Endothelial cell of umbilical vein (primary cell): ENCODE measurements around the gene OXTR. TPM values are rescaled to one million over a fixed set of nuclear protein-coding genes. Genes with fewer than 3 reads are reported as not detected.

ENCODE experiments used
- BruUV-seq: library from RNA; stranded (reverse); fragments of 400-500 nt; replicated peaks from 2 replicates; lab custom pipeline; 2021; lab: Mats Ljungman, UMichigan
- CTCF ChIA-PET: fragments of 300-600, 350-600 bp; sonication (Branson Sonifier 250); formaldehyde crosslinking; loops from one replicate; lab custom pipeline; 2021; ENCODE audit warnings: antibody characterized with exemption, inconsistent platforms; lab: Charles Lee
- POLR2A ChIA-PET: fragments of 300-600, 350-600 bp; sonication (Branson Sonifier 250); formaldehyde crosslinking; loops from one replicate; lab custom pipeline; 2021; ENCODE audit warnings: antibody characterized with exemption, inconsistent platforms; lab: Charles Lee
- DNase-seq: peaks from one replicate; pipeline ENCODE4 v3.0.0-alpha.2; 2011; ENCODE audit warnings: low read depth, low spot score
- FAIRE-seq: peaks from 2 replicates; lab custom pipeline; 2011; peaks lifted over from hg19 to GRCh38; lab: Jason Lieb, UNC
- H2AFZ ChIP-seq: 2 replicates; pipeline ENCODE4 v1.6.0; 2012; ENCODE audit warnings: low read depth, low read length, control low read depth, inconsistent platforms
- H3K27ac ChIP-seq: 2 replicates; pipeline ENCODE4 v1.5.1; 2011; ENCODE audit warnings: low read depth, mild to moderate bottlenecking, control low read depth, low read length, moderate library complexity; ENCODE audit not compliant: insufficient read depth
- H3K27me3 ChIP-seq, 2 experiments: 2 replicates each; pipeline versions ENCODE4 v1.6.0 to v1.6.1; 2011; ENCODE audit warnings: low read length in 2 of 2, mixed read lengths in 1 of 2; ENCODE audit not compliant: control insufficient read depth in 2 of 2, insufficient read depth in 2 of 2
- H3K36me3 ChIP-seq, 2 experiments: 2 replicates in 1 of 2; 3 replicates in 1 of 2; pipeline ENCODE4 v1.5.1; 2011; ENCODE audit warnings: low read length in 2 of 2, mild to moderate bottlenecking in 1 of 2, moderate library complexity in 1 of 2; ENCODE audit not compliant: control insufficient read depth in 2 of 2, insufficient read depth in 2 of 2; ENCODE audit errors: extremely low read depth in 1 of 2
- H3K4me1 ChIP-seq: 3 replicates; pipeline ENCODE4 v1.5.1; 2011; ENCODE audit warnings: mild to moderate bottlenecking, low read length; ENCODE audit not compliant: control insufficient read depth, insufficient read depth; ENCODE audit errors: extremely low read depth
- H3K4me2 ChIP-seq: 2 replicates; pipeline ENCODE4 v1.6.1; 2011; ENCODE audit warnings: low read length, control low read depth, mixed read lengths; ENCODE audit not compliant: insufficient read depth
- H3K4me3 ChIP-seq, 3 experiments: fragments of 200-600 bp in 1 of 3; sonication (generic), shearing (Covaris generic) in 1 of 3; replicated peaks in 1 of 3; 2 replicates each; pipeline ENCODE4 v1.5.1; 2011 to 2016; ENCODE audit warnings: control low read depth in 3 of 3, low read length in 3 of 3, mild to moderate bottlenecking in 2 of 3, inconsistent platforms in 1 of 3, low read depth in 1 of 3, moderate library complexity in 1 of 3; ENCODE audit not compliant: insufficient read depth in 1 of 3
- H3K79me2 ChIP-seq: 2 replicates; pipeline ENCODE4 v1.6.0; 2012; ENCODE audit warnings: low read length, inconsistent platforms; ENCODE audit not compliant: control insufficient read depth, insufficient read depth
- H3K9ac ChIP-seq: replicated peaks from 2 replicates; pipeline ENCODE3; 2011; ENCODE audit warnings: low read length, control low read depth; ENCODE audit not compliant: insufficient read depth; ENCODE audit errors: extremely low read depth
- H3K9me1 ChIP-seq: replicated peaks from 3 replicates; pipeline ENCODE4 v1.6.0; 2011; ENCODE audit warnings: mild to moderate bottlenecking, low read length; ENCODE audit not compliant: control insufficient read depth, insufficient read depth; ENCODE audit errors: extremely low read depth
- H3K9me3 ChIP-seq: replicated peaks from 2 replicates; pipeline ENCODE4 v1.5.1; 2012; ENCODE audit warnings: low read length, inconsistent platforms; ENCODE audit not compliant: control insufficient read depth, insufficient read depth
- H4K20me1 ChIP-seq: replicated peaks from 2 replicates; pipeline ENCODE3; 2011; ENCODE audit warnings: mild to moderate bottlenecking, low read length; ENCODE audit not compliant: control insufficient read depth, insufficient read depth; ENCODE audit errors: extremely low read depth
- EZH2 ChIP-seq: IDR thresholded peaks from 2 replicates; pipeline ENCODE4 v1.6.1; 2012; ENCODE audit warnings: borderline replicate concordance, low read depth, mild to moderate bottlenecking, moderate library complexity, low read length, inconsistent platforms; ENCODE audit not compliant: severe bottlenecking
- FOS ChIP-seq: IDR thresholded peaks from 2 replicates; pipeline ENCODE4 v1.6.1; 2011; ENCODE audit warnings: mild to moderate bottlenecking, low read length, moderate library complexity, borderline replicate concordance; ENCODE audit not compliant: insufficient read depth
- GATA2 ChIP-seq: IDR thresholded peaks from 2 replicates; pipeline ENCODE4 v1.7.0; 2011; ENCODE audit warnings: low read depth, mild to moderate bottlenecking, moderate library complexity, mixed read lengths, low read length; ENCODE audit not compliant: insufficient read length, insufficient read depth
- JUN ChIP-seq: IDR thresholded peaks from 2 replicates; pipeline ENCODE4 v1.6.1; 2011; ENCODE audit warnings: borderline replicate concordance, low read depth; ENCODE audit not compliant: insufficient read length, insufficient read depth
- MYC ChIP-seq: IDR thresholded peaks from one replicate; pipeline ENCODE4 v1.6.1; 2011; ENCODE audit warnings: mild to moderate bottlenecking, low read depth, low read length
- POLR2A ChIP-seq: IDR thresholded peaks from 2 replicates; pipeline ENCODE4 v1.6.1; 2012; ENCODE audit warnings: low read depth, mild to moderate bottlenecking, control low read depth, low read length
- POLR2AphosphoS5 ChIP-seq: IDR thresholded peaks from 2 replicates; pipeline ENCODE4 v1.6.1; 2012; ENCODE audit warnings: low read depth, mild to moderate bottlenecking, control low read depth, low read length, moderate library complexity; ENCODE audit not compliant: insufficient read depth
- dilution Hi-C: fragments of 300-500 bp; cut with MboI; formaldehyde crosslinking; loops from one replicate; pipeline ENCODE4 v1.15.0; 2019; ENCODE audit warnings: low sequenced_read_pairs; ENCODE audit not compliant: extremely low pct_ligation_motif_present
- intact Hi-C: fragments of 100-400 bp; cut with micrococcal nuclease; formaldehyde crosslinking; loops from one replicate; pipeline ENCODE4 v1.10.0; 2022
- polyA plus RNA-seq, 4 experiments: library from polyadenylated mRNA; depleted of rRNA in 3 of 4; stranded (reverse) in 3 of 4; unstranded in 1 of 4; fragments of >200 nt; gene quantifications; 2 replicates each; pipeline versions ENCODE4 v1.2.1 to v1.2.3, GENCODE V29; 2011 to 2012; ENCODE audit warnings: missing spikeins in 1 of 4
- total RNA-seq: library from RNA; stranded (reverse); gene quantifications from 2 replicates; pipeline ENCODE4 v1.2.3, GENCODE V29; 2021

The OXTR gene
- total and polyA plus RNA-seq, 2 donors (not counting 3 experiments of a cell fraction or from before 2014, with no cell fraction given): 0.12 to 0.40 TPM

GRCh38 chr3:8709287-8709686, 60.1 kb downstream of the OXTR start:
- H3K4me2 ChIP-seq: no peak overlapping the region
- no peaks in the 10 kb centered on the region for H3K9me1 ChIP-seq
- no peak for TF ChIP-seq MYC
- no peak for TF ChIP-seq EZH2
- TF ChIP-seq FOS: no peak
- ChIA-PET CTCF (no interaction called here), POLR2A (no interaction called here)
- H2AFZ ChIP-seq: no peak overlapping the region
- no peaks in the 10 kb centered on the region for H3K79me2 ChIP-seq
- H3K27ac ChIP-seq: no peak overlapping the region
- H3K27me3 ChIP-seq: no peaks in the 10 kb centered on the region
- H3K36me3 ChIP-seq: no peaks in the 10 kb centered on the region
- no peak overlapping the region for H3K4me3 ChIP-seq
- H3K4me1 ChIP-seq: no peaks in the 10 kb centered on the region
- H3K9me3 ChIP-seq: no peaks in the 10 kb centered on the region
- no peak overlapping the region for H3K9ac ChIP-seq
- DNase-seq (no peak), FAIRE-seq (no peak)
- BruUV-seq: no TSS peak
- dilution Hi-C loops (no loop called here), intact Hi-C loops (no loop called here)
- H4K20me1 ChIP-seq: no peaks in the 10 kb centered on the region

- no peaks in the 10 kb centered on the region for H3K9me1 ChIP-seq
These were observed 63.8 kb downstream of the OXTR start for GRCh38 chr3:8705575-8705974.

More at GRCh38 chr3:8705575-8705974, 63.8 kb downstream of the OXTR start:
- Histone ChIP-seq H3K79me2 (no peaks in the 10 kb centered on the region), H3K27ac (no peak overlapping the region), H3K4me3 (no peak overlapping the region), H3K4me1 (no peaks in the 10 kb centered on the region), H3K9ac (no peak overlapping the region), H4K20me1 (no peaks in the 10 kb centered on the region), H3K9me3 (no peaks in the 10 kb centered on the region), H3K4me2 (no peak overlapping the region), H2AFZ (no peak overlapping the region), H3K27me3 (no peaks in the 10 kb centered on the region), H3K36me3 (no peaks in the 10 kb centered on the region)
- POLR2A ChIA-PET: no interaction called here
- CTCF ChIA-PET: interaction anchor here (0.7 to 2.5 kb wide), 3 partner anchors 9 to 386 kb away, joined by 3 to 7 read pairs (median 3); no protein-coding TSS in a partner anchor
- FAIRE-seq (no peak), DNase-seq (no peak)
- BruUV-seq: no TSS peak
- intact Hi-C loops (no loop called here), dilution Hi-C loops (no loop called here)
- TF ChIP-seq EZH2 (no peak), GATA2 (no peak), JUN (no peak), FOS (no peak), POLR2AphosphoS5 (no peak), POLR2A (no peak)
